ENCODE measurements around the gene C1QTNF5.
A peak's percentile ranks its signal among the peaks of the same experiment; 100 is the strongest.

C1QTNF5 gene

GRCh38 chr11:119357074-119357473 is 16.4 kb upstream of the C1QTNF5 start:
- DNase-seq: no peak

GRCh38 chr11:119356349-119357031 is 15.8 kb upstream of the C1QTNF5 start:
- DNase-seq: no peak

GRCh38 chr11:119355091-119355843 is 14.6 kb upstream of the C1QTNF5 start:
- DNase-seq: no peak

GRCh38 chr11:119352857-119353260 is 12.2 kb upstream of the C1QTNF5 start:
- DNase-seq: no peak

GRCh38 chr11:119351232-119351631 is 10.5 kb upstream of the C1QTNF5 start:
- DNase-seq: no peak

- DNase-seq: no peak
Measured at GRCh38 chr11:119350302-119350701, 9.6 kb upstream of the C1QTNF5 start.

- no peak for DNase-seq
Measured at GRCh38 chr11:119347940-119348605, 7.4 kb upstream of the C1QTNF5 start.

- DNase-seq: no peak
Measured at GRCh38 chr11:119347242-119347641, 6.6 kb upstream of the C1QTNF5 start.

GRCh38 chr11:119346605-119347004 is 5.9 kb upstream of the C1QTNF5 start, which contains the start of gene MFRP:
MFRP (minus strand) TSS chr11:119346705; CDS start chr11:119346513, 192 bp downstream.
- no peak for DNase-seq

GRCh38 chr11:119345685-119346084 is 5.0 kb upstream of the C1QTNF5 start:
- no peak for DNase-seq

GRCh38 chr11:119344291-119345010 is 3.8 kb upstream of the C1QTNF5 start:
- no peak for DNase-seq

GRCh38 chr11:119343726-119344125 is 3.0 kb upstream of the C1QTNF5 start:
- DNase-seq: no peak

GRCh38 chr11:119342362-119343130 is 1.9 kb upstream of the C1QTNF5 start:
- DNase-seq: no peak

GRCh38 chr11:119342023-119342300 is 1.3 kb upstream of the C1QTNF5 start:
- no peak for DNase-seq

GRCh38 chr11:119341222-119342022 is 739 bp upstream of the C1QTNF5 start:
- DNase-seq: no peak

GRCh38 chr11:119339589-119340334 is 921 bp downstream of the C1QTNF5 start:
- DNase-seq: no peak

GRCh38 chr11:119338965-119339588 is 1.6 kb downstream of the C1QTNF5 start:
- no peak for DNase-seq

GRCh38 chr11:119338318-119338890 is 2.3 kb downstream of the C1QTNF5 start:
- DNase-seq: peak; percentile 9

GRCh38 chr11:119337581-119338317 is 2.9 kb downstream of the C1QTNF5 start:
- DNase-seq: no peak

Measured in GDM1 (cell line).